SK-N-SH (cell line): ENCODE data around the gene CSNK1G2.

Experiments used
- YY1 ChIP-seq: IDR thresholded peaks from 2 replicates; pipeline ENCODE4 v1.4.0; 2012; ENCODE audit warnings: low read depth, mild to moderate bottlenecking
- TF ChIP-seq, protein P1 (sequence below): fragments of 200-600 bp; sonication (generic); IDR thresholded peaks from 2 replicates; pipeline ENCODE4 v1.6.1; 2017; ENCODE audit warnings: antibody characterized with exemption, mild to moderate bottlenecking, moderate library complexity
- TF ChIP-seq, protein P2 (sequence below): fragments of 150-350 bp; IDR thresholded peaks from 2 replicates; pipeline ENCODE4 v1.6.1; 2017; ENCODE audit warnings: antibody characterized with exemption, low read length, low read depth, borderline replicate concordance

DNA sequence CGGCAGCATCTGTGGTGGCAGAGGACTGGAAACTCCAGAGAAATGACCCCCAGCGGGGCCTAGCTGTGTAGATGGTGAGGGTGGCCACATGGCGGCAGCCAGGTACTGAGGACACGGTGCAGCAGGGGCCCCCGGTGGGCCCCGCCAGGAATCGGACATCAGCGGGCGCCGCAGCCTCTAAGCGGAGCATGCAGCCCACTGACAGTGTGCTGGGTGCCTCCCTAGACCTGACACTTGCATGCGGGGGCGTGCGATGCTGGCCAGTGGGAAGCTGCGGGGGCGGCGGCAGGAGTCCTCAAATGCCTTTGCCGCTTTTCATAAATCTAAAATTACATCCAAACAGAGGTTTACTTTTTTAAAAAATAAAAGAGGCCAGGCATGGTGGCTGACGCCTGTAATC, 19.6 kb upstream of the CSNK1G2 start:
- TF ChIP-seq, protein P1, sequence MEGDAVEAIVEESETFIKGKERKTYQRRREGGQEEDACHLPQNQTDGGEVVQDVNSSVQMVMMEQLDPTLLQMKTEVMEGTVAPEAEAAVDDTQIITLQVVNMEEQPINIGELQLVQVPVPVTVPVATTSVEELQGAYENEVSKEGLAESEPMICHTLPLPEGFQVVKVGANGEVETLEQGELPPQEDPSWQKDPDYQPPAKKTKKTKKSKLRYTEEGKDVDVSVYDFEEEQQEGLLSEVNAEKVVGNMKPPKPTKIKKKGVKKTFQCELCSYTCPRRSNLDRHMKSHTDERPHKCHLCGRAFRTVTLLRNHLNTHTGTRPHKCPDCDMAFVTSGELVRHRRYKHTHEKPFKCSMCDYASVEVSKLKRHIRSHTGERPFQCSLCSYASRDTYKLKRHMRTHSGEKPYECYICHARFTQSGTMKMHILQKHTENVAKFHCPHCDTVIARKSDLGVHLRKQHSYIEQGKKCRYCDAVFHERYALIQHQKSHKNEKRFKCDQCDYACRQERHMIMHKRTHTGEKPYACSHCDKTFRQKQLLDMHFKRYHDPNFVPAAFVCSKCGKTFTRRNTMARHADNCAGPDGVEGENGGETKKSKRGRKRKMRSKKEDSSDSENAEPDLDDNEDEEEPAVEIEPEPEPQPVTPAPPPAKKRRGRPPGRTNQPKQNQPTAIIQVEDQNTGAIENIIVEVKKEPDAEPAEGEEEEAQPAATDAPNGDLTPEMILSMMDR: no peak
- no peak for TF ChIP-seq YY1
- TF ChIP-seq, protein P2, sequence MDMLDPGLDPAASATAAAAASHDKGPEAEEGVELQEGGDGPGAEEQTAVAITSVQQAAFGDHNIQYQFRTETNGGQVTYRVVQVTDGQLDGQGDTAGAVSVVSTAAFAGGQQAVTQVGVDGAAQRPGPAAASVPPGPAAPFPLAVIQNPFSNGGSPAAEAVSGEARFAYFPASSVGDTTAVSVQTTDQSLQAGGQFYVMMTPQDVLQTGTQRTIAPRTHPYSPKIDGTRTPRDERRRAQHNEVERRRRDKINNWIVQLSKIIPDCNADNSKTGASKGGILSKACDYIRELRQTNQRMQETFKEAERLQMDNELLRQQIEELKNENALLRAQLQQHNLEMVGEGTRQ: no peak
